Esophagus squamous epithelium (tissue), 5 donors: Measurements from ENCODE around the gene NIM1K. TPM values are rescaled to one million over a fixed set of nuclear protein-coding genes. Genes with fewer than 3 reads are reported as not detected.

Source experiments
- DNase-seq: peaks from one replicate; lab custom pipeline; 2025; lab: John Stamatoyannopoulos, UW
- H3K27ac ChIP-seq, 4 donors: fragments of 200-600 bp; sonication (generic); one replicate each; pipeline ENCODE4 v1.5.1; 2016 to 2019; ENCODE audit warnings: mild to moderate bottlenecking in 1 of 4
- H3K27me3 ChIP-seq, 4 donors: fragments of 200-600 bp; sonication (generic); 1 replicate in 3 of 4; 2 replicates in 1 of 4; pipeline versions ENCODE4 v1.5.1 to v1.6.0; 2017 to 2021; ENCODE audit warnings: antibody characterized with exemption in 1 of 4
- H3K36me3 ChIP-seq, 3 donors: fragments of 200-600 bp; sonication (generic); one replicate each; pipeline ENCODE4 v1.5.1; 2016 to 2019
- H3K4me1 ChIP-seq, 3 donors: fragments of 200-600 bp; sonication (generic); one replicate each; pipeline ENCODE4 v1.5.1; 2017 to 2019
- H3K4me3 ChIP-seq, 4 donors: fragments of 200-600 bp; sonication (generic); 1 replicate in 3 of 4; 2 replicates in 1 of 4; pipeline ENCODE4 v1.5.1; 2016 to 2019; ENCODE audit warnings: mild to moderate bottlenecking in 2 of 4, moderate library complexity in 1 of 4
- H3K9me3 ChIP-seq, 3 donors: fragments of 200-600 bp; sonication (generic); one replicate each; pipeline ENCODE4 v1.5.1; 2016 to 2019
- CTCF ChIP-seq, 6 experiments: fragments of 450-650 bp in 4 of 6; fragments of 200-600 bp in 2 of 6; sonication (generic) in 2 of 6; IDR thresholded peaks; one replicate each; pipeline ENCODE4 v1.5.1; 2016 to 2019; ENCODE audit warnings: antibody characterized with exemption in 6 of 6, mild to moderate bottlenecking in 4 of 6, moderate library complexity in 4 of 6
- POLR2A ChIP-seq, 4 donors: fragments of 450-650 bp; IDR thresholded peaks; one replicate each; pipeline ENCODE4 v1.6.1; 2017; ENCODE audit warnings: antibody characterized with exemption in 4 of 4, mild to moderate bottlenecking in 4 of 4, moderate library complexity in 3 of 4
- WGBS, 2 donors: methylation state at CpG; one replicate each; pipeline ENCODE4 v1.1.5; 2018; 5-methylcytosine and 5-hydroxymethylcytosine counted together
- intact Hi-C: fragments of 100-400 bp; cut with DNase I; formaldehyde crosslinking; loops from one replicate; pipeline ENCODE4 v1.15.0; 2022
- total RNA-seq, 4 donors: library from RNA; depleted of rRNA; stranded (reverse); fragments of >200 nt; gene quantifications; one replicate each; pipeline ENCODE4 v1.1.0, GENCODE V29; 2016
- donor health status: DM: yes; HTN: yes; CAD: no.

The NIM1K gene
- total RNA-seq, 4 donors from 2014 or later: 0.38 TPM; not detected in 2

DNA sequence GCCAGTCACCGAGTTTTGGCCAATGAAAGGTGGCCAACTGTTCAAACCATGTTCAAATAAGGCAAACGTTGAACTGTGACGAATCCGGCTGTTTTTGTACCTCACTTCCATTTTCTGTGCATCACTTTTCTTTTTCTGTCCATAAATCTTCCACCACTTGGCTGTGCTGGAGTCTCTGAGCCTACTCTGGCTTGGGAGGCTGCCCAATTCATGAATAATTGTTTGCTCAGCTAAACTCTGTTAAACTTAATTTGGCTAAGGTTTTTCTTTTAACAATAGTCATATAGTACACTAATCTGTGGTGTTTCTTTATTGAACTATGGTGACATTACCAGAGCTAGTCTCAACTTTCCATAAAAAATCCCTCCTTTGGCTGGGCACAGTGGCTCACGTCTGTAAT, 11.3 kb downstream of the NIM1K start:
- no peak for DNase-seq
- Histone ChIP-seq H3K27me3 (no peaks in the 10 kb centered on the region), H3K36me3 (no peaks in the 10 kb centered on the region), H3K27ac (no peak overlapping the region), H3K4me1 (no peaks in the 10 kb centered on the region), H3K9me3 (no peaks in the 10 kb centered on the region), H3K4me3 (no peak overlapping the region)
- intact Hi-C loops: no loop called here
- 28 to 49% methylated on average over 4 to 5 of the region's 5 CpGs for WGBS, 2 donors
- TF ChIP-seq POLR2A (IDR thresholded peaks at IDR 0.05) (no peak), CTCF (IDR thresholded peaks at IDR 0.05) (peak in 1 of 6 experiments; percentile 12)

- TF ChIP-seq CTCF (IDR thresholded peaks at IDR 0.05) (no peak), POLR2A (IDR thresholded peaks at IDR 0.05) (no peak)
- intact Hi-C loops: no loop called here
- no peak overlapping the region for H3K4me3 ChIP-seq
- DNase-seq: no peak
- H3K4me1 ChIP-seq: peaks cover 0 to 9% (median 0%) of the 10 kb centered on the region in 3 donors
- H3K9me3 ChIP-seq: no peaks in the 10 kb centered on the region
- no peaks in the 10 kb centered on the region for H3K27me3 ChIP-seq
- no peaks in the 10 kb centered on the region for H3K36me3 ChIP-seq
- 72 to 85% methylated on average over 2 of the region's 2 CpGs for WGBS, 2 donors
- H3K27ac ChIP-seq: no peak overlapping the region
Measured at GRCh38 chr5:43204958-43205357, 12.9 kb downstream of the NIM1K start.

- H3K4me3 ChIP-seq: no peak overlapping the region
- H3K36me3 ChIP-seq: no peaks in the 10 kb centered on the region
- DNase-seq: no peak
- no peak overlapping the region for H3K27ac ChIP-seq
- peaks cover 0 to 9% (median 0%) of the 10 kb centered on the region in 3 donors for H3K4me1 ChIP-seq
- H3K9me3 ChIP-seq: no peaks in the 10 kb centered on the region
- no peaks in the 10 kb centered on the region for H3K27me3 ChIP-seq
- intact Hi-C loops: no loop called here
- 74 to 81% methylated on average over 4 of the region's 4 CpGs for WGBS, 2 donors
- TF ChIP-seq POLR2A (IDR thresholded peaks at IDR 0.05) (no peak), CTCF (IDR thresholded peaks at IDR 0.05) (no peak)
Measured at GRCh38 chr5:43207601-43208000, 15.6 kb downstream of the NIM1K start.

GRCh38 chr5:43208658-43209057, 16.6 kb downstream of the NIM1K start:
- H3K27me3 ChIP-seq: no peaks in the 10 kb centered on the region
- no peaks in the 10 kb centered on the region for H3K9me3 ChIP-seq
- H3K27ac ChIP-seq: no peak overlapping the region
- H3K4me1 ChIP-seq: peaks cover 0 to 9% (median 0%) of the 10 kb centered on the region in 3 donors
- 13% methylated on average over 1 of the region's 1 CpG for WGBS, 2 donors
- intact Hi-C loops: no loop called here
- no peak overlapping the region for H3K4me3 ChIP-seq
- no peaks in the 10 kb centered on the region for H3K36me3 ChIP-seq
- TF ChIP-seq CTCF (IDR thresholded peaks at IDR 0.05) (no peak), POLR2A (IDR thresholded peaks at IDR 0.05) (no peak)
- no peak for DNase-seq

DNA sequence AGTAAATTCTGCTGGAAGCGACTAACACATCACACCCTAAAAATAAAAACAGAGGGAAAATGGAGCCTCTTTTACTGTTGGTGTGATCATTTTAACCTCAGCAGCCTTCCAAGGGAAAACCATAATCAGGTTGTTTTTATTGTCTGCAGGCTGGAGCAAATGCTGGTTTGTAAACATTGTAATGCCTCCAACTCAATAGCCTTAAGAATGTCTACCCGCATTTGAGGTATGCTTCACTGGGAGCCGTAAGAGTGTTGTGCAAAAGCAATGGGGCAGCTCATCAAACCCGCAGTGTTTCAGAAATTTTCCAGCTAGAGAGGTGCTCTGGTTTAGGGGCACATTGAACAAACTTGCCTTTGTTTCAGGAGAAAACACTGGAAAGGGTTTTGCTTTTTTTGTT, 17.0 kb downstream of the NIM1K start:
- Histone ChIP-seq H3K9me3 (no peaks in the 10 kb centered on the region), H3K4me3 (no peak overlapping the region), H3K27me3 (no peaks in the 10 kb centered on the region), H3K27ac (no peak overlapping the region), H3K4me1 (peaks cover 0 to 9% (median 0%) of the 10 kb centered on the region in 3 donors), H3K36me3 (no peaks in the 10 kb centered on the region)
- intact Hi-C loops: no loop called here
- DNase-seq: no peak
- WGBS, 2 donors: 51 to 70% methylated on average over 4 of the region's 4 CpGs
- TF ChIP-seq CTCF (IDR thresholded peaks at IDR 0.05) (no peak), POLR2A (IDR thresholded peaks at IDR 0.05) (no peak)
